ENCODE measurements around the gene STOX1. TPM values are rescaled to one million over a fixed set of nuclear protein-coding genes. Genes with fewer than 3 reads are reported as not detected.

STOX1 gene
- total and polyA plus RNA-seq, 2 of the 13 experiments (the other 11 are each of a cell fraction or from before 2014, with no cell fraction given): 2.5 to 6.0 TPM

GRCh38 chr10:68876246-68877138 lies 49.2 kb downstream of the STOX1 start (continued):
- TF ChIP-seq TRAFD1 (CRISPR knock-in tag; IDR thresholded peaks at IDR 0.05; ENCODE audit: borderline replicate concordance): 0 out of 2 replicates have a peak, but pooled peaks have one; percentile 34
- TF ChIP-seq ZNF572 (CRISPR knock-in tag; IDR thresholded peaks at IDR 0.05): no peak
- peak; percentile 89; the same call in 1 of the 2 replicates for TF ChIP-seq ZNF772 (CRISPR knock-in tag; IDR thresholded peaks at IDR 0.05)
- TF ChIP-seq EEA1 (CRISPR knock-in tag; IDR thresholded peaks at IDR 0.05; ENCODE audit: borderline replicate concordance): no peak
- TF ChIP-seq GMEB1 (CRISPR knock-in tag; IDR thresholded peaks at IDR 0.05; ENCODE audit: borderline replicate concordance): peak; percentile 44; the same call in 1 of the 2 replicates
- TF ChIP-seq ZNF569 (CRISPR knock-in tag; IDR thresholded peaks at IDR 0.05; ENCODE audit: borderline replicate concordance): no peak
- TF ChIP-seq ZNF414 (CRISPR knock-in tag; IDR thresholded peaks at IDR 0.05): no peak
- no peak for TF ChIP-seq E2F2 (CRISPR knock-in tag; IDR thresholded peaks at IDR 0.05; ENCODE audit: borderline replicate concordance)
- TF ChIP-seq ZNF746 (CRISPR knock-in tag; IDR thresholded peaks at IDR 0.05): no peak
- TF ChIP-seq TIGD3 (CRISPR knock-in tag; IDR thresholded peaks at IDR 0.05; ENCODE audit: borderline replicate concordance): no peak
- peak; percentile 20; the same call in 1 of the 2 replicates for TF ChIP-seq GABPB1 (CRISPR knock-in tag; IDR thresholded peaks at IDR 0.05)
- TF ChIP-seq ZNF382 (CRISPR knock-in tag; IDR thresholded peaks at IDR 0.05; ENCODE audit: borderline replicate concordance): no peak
- 0 out of 2 replicates have a peak, but pooled peaks have one; percentile 38 for TF ChIP-seq PHF8 (CRISPR knock-in tag; IDR thresholded peaks at IDR 0.05)
- TF ChIP-seq FLYWCH1 (CRISPR knock-in tag; IDR thresholded peaks at IDR 0.05): no peak
- peak; percentile 87 for TF ChIP-seq ISL2 (CRISPR knock-in tag; IDR thresholded peaks at IDR 0.05)
- no peak for TF ChIP-seq HOXA7 (CRISPR knock-in tag; IDR thresholded peaks at IDR 0.05)
- TF ChIP-seq SIN3A (IDR thresholded peaks at IDR 0.05; ENCODE audit: borderline replicate concordance, low read depth, low read length): no peak
- no peak for TF ChIP-seq ZNF10 (CRISPR knock-in tag; IDR thresholded peaks at IDR 0.05; ENCODE audit: borderline replicate concordance, low read depth)
- no peak for TF ChIP-seq E2F5 (CRISPR knock-in tag; conservative IDR thresholded peaks at IDR 0.05)
